Activated naive CD8-positive, alpha-beta T cell treated with anti-CD3 and anti-CD28 coated beads, Interleukin-2, amount 10 ng/mL, durations not matched to agents 7 days and 5 days (primary cell): ENCODE measurements around the gene MPV17L. TPM values are rescaled to one million over a fixed set of nuclear protein-coding genes. Genes with fewer than 3 reads are reported as not detected.
"Not testable (repeated sequence)": the region's sequence is repeated elsewhere in the genome, so short reads cannot be mapped to it uniquely, and the experiment has no call there.

Experiments used
- ATAC-seq: fragments of 150-1000 bp; cut with Tn5 transposase; one replicate; pipeline ENCODE4 v1.10.0; 2021; ENCODE audit warnings: low read depth, moderate library complexity
- POLR2A ChIA-PET: fragments of 350-600 bp; sonication (Branson Sonifier 250); formaldehyde crosslinking; loops from one replicate; lab custom pipeline; 2021; ENCODE audit warnings: antibody characterized with exemption; lab: Charles Lee
- DNase-seq: peaks from one replicate; pipeline ENCODE4 v3.0.0; 2021
- H3K27ac Mint-ChIP-seq: one replicate; pipeline ENCODE4 v1.8.0; 2022; ENCODE audit warnings: mild to moderate bottlenecking, mixed read lengths
- H3K27me3 Mint-ChIP-seq: one replicate; pipeline ENCODE4 v1.8.0; 2022; ENCODE audit warnings: mild to moderate bottlenecking, moderate library complexity, mixed read lengths
- H3K36me3 Mint-ChIP-seq: one replicate; pipeline ENCODE4 v1.8.0; 2021; ENCODE audit warnings: mild to moderate bottlenecking, mixed read lengths
- H3K4me1 Mint-ChIP-seq: one replicate; pipeline ENCODE4 v1.8.0; 2021; ENCODE audit warnings: mixed read lengths
- H3K4me3 Mint-ChIP-seq: one replicate; pipeline ENCODE4 v1.8.0; 2022; ENCODE audit warnings: mild to moderate bottlenecking, moderate library complexity, mixed read lengths
- H3K9me3 Mint-ChIP-seq: one replicate; pipeline ENCODE4 v1.8.0; 2021; ENCODE audit warnings: mixed read lengths
- total RNA-seq, 2 experiments: library from RNA; stranded (reverse); gene quantifications; one replicate each; pipeline ENCODE4 v1.2.3, GENCODE V29; 2021

MPV17L gene
- total RNA-seq, 2 experiments from 2014 or later: not detected

DNA sequence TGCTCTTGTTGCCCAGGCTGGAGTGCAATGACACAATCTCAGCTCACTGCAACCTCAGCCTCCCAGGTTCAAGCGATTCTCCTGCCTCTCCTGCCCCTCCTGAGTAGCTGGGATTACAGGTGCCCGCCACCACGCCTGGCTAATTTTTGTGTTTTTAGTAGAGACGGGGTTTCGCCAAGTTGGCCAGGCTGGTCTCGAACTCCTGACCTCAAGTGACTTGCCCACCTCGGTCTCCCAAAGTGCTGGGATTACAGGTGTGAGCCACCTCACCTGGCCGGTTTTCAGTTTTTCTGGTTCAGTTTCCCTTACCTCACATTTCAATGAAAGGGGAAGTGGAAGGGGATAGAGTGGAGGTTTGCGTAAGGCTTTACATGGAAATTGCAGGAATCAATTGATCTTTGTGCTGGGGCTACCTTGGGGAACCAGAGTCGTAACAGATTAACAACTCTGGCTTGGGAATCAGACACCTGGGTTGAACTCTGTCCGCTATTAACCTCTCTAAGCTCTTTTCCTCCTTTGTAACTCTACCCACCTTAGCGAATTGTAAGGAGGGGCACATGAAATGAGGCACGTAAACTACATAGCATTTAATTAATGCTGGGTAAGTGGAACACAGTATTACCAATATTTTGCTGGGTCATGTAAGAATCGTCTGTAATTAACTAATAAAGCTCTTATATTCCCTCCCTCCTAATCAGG lies 3.2 kb downstream of the MPV17L start:
- Mint-ChIP-seq H3K27ac (no peak overlapping the region), H3K4me3 (no peak overlapping the region), H3K9me3 (no peaks in the 10 kb centered on the region), H3K27me3 (peaks cover 33% of the 10 kb centered on the region), H3K36me3 (no peaks in the 10 kb centered on the region), H3K4me1 (no peaks in the 10 kb centered on the region)
- ATAC-seq (no peak), DNase-seq (no peak)
- POLR2A ChIA-PET: interaction anchor here (0.5 kb wide), 1 partner anchor 62 kb away, joined by 4 read pairs; no protein-coding TSS in a partner anchor

DNA sequence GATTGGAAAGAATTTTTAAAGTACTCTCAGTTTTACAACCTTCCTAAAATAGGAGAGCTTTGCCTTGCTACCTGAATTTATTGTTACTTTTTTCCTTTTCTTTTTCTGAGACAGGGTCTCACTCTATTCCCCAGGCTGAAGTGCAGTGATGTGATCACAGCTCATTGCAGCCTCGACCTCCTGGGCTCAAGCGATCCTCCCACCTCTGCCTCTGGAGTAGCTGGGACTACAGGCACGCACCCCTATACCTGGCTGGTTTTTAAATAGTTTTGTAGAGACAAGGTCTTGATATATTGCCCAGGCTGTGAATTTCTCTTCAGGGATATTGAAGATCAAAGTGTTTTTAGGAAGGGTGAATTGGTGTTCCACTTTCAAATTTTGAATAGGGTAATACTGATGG lies 3.8 kb downstream of the MPV17L start:
- H3K27ac Mint-ChIP-seq: no peak overlapping the region
- no peak overlapping the region for H3K4me3 Mint-ChIP-seq
- POLR2A ChIA-PET: no interaction called here

DNA sequence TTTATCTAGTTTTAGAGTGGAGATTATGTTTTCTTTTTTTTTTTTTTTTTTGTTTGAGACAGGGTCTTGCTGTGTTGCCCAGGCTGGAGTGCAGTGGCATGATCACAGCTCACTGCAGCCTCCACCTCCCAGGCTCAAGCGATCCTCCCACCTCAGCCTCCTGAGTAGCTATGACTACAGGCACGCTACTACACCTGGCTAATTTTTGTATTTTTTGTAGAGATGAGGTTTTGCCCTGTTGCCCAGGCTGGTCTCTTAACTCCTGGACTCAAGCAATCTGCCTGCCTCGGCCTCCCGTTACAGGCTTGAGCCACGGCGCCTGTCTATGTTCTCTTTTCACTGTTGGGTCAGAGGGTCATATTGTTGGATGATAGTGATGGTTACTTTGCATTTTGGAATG lies 4.8 kb downstream of the MPV17L start:
- H3K4me1 Mint-ChIP-seq, H3K4me3 Mint-ChIP-seq, H3K27ac Mint-ChIP-seq, ATAC-seq, DNase-seq, H3K9me3 Mint-ChIP-seq, H3K36me3 Mint-ChIP-seq, POLR2A ChIA-PET: not testable (repeated sequence)
- peaks cover 19% of the 10 kb centered on the region for H3K27me3 Mint-ChIP-seq

More for the DNA sequence above, 3.8 kb downstream of the MPV17L start:
- no peak for DNase-seq
- Mint-ChIP-seq H3K27me3 (peaks cover 29% of the 10 kb centered on the region), H3K36me3 (no peaks in the 10 kb centered on the region), H3K9me3 (no peaks in the 10 kb centered on the region), H3K4me1 (no peaks in the 10 kb centered on the region)
- ATAC-seq: no peak

- Mint-ChIP-seq H3K9me3 (no peaks in the 10 kb centered on the region), H3K27me3 (peaks cover 8% of the 10 kb centered on the region), H3K36me3 (no peaks in the 10 kb centered on the region), H3K4me1 (peaks cover 1% of the 10 kb centered on the region), H3K27ac (no peak overlapping the region), H3K4me3 (no peak overlapping the region)
- DNase-seq: no peak
- POLR2A ChIA-PET: no interaction called here
- ATAC-seq: no peak
Observed at GRCh38 chr16:15401972-15402371, 6.4 kb downstream of the MPV17L start.

DNA sequence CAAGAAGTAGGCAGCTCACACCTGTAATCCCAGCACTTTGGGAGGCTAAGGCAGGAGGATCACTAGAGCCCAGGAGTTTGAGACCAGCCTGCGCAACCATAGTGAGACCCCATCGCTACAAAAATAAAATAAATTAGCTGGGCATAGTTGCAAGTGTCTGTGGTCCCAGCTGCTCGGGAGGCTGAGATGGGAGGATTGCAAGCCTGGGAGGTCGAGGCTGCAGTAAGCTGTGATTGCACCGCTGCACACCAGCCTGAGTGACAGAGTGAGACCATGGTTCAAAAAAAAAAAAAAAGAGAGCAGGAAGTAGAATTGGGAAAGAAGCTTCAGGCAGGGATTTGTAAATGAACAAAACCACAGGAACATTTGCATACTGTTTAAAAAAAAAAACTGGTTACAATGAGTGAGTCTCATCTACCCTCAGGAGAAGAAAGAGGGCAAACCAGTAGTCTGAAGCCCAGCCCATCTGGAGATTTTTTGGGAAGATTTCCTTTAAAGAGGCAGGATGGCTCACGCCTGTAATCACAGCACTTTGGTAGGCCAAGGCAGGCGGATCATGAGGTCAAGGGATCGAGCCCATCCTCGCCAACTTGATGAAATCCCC lies 7.9 kb downstream of the MPV17L start:
- POLR2A ChIA-PET: no interaction called here
- no peak overlapping the region for H3K27ac Mint-ChIP-seq
- ATAC-seq: no peak
- no peak overlapping the region for H3K4me3 Mint-ChIP-seq
- peaks cover 1% of the 10 kb centered on the region for H3K4me1 Mint-ChIP-seq
- H3K27me3 Mint-ChIP-seq: peaks cover 5% of the 10 kb centered on the region
- no peaks in the 10 kb centered on the region for H3K9me3 Mint-ChIP-seq
- H3K36me3 Mint-ChIP-seq: no peaks in the 10 kb centered on the region
- no peak for DNase-seq

DNA sequence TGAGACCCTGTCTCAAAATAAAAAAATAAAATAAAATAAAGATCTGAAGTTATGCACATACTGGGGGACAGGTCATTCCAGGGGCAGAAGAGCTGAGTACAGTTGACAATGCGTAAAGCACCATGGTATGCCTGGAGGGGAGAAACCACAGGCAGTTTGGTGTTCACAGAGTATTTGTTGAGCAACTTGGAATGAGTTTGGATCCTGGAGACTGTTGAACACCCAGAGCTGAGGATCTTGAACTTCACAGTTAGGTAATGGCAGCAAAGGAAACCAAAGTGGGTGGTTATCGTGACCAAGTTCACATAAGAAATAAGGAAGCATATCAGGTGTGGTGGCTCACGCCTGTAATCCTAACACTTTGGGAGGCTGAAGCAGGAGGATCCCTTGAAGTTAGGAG lies 8.5 kb downstream of the MPV17L start:
- H3K27me3 Mint-ChIP-seq, ATAC-seq, H3K36me3 Mint-ChIP-seq, H3K27ac Mint-ChIP-seq, H3K4me1 Mint-ChIP-seq, POLR2A ChIA-PET, H3K9me3 Mint-ChIP-seq, H3K4me3 Mint-ChIP-seq, DNase-seq: not testable (repeated sequence)

GRCh38 chr16:15404792-15405191 lies 9.2 kb downstream of the MPV17L start:
- POLR2A ChIA-PET: no interaction called here
- ATAC-seq (no peak), DNase-seq (no peak)
- no peak overlapping the region for H3K4me3 Mint-ChIP-seq
- H3K27ac Mint-ChIP-seq: no peak overlapping the region
- H3K4me1 Mint-ChIP-seq: peaks cover 1% of the 10 kb centered on the region
- H3K9me3 Mint-ChIP-seq: no peaks in the 10 kb centered on the region
- H3K36me3 Mint-ChIP-seq: no peaks in the 10 kb centered on the region
- H3K27me3 Mint-ChIP-seq: peaks cover 3% of the 10 kb centered on the region

GRCh38 chr16:15407756-15408155 lies 12.2 kb downstream of the MPV17L start:
- H3K27me3 Mint-ChIP-seq, H3K4me3 Mint-ChIP-seq, H3K27ac Mint-ChIP-seq, DNase-seq, ATAC-seq, H3K36me3 Mint-ChIP-seq, H3K9me3 Mint-ChIP-seq, POLR2A ChIA-PET, H3K4me1 Mint-ChIP-seq: not testable (repeated sequence)

DNA sequence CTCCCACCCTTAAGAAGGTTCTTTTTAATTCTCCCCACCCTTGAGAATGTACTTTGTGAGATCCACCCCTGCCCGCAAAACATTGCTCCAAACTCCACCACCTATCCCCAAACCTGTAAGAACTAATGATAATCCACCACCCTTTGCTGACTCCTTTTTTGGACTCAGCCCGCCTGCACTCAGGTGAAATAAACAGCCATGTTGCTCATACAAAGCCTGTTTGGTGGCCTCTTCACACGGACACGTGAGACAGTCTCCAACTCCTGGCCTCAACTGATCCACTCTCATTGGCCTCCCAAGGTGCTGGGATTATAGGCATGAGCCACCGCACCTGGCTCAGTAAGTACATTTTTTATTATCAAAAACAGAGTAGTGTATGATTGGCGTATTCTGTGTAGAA lies 13.9 kb downstream of the MPV17L start:
- H3K4me1 Mint-ChIP-seq, H3K27ac Mint-ChIP-seq, ATAC-seq, H3K27me3 Mint-ChIP-seq, H3K9me3 Mint-ChIP-seq, H3K36me3 Mint-ChIP-seq, DNase-seq, H3K4me3 Mint-ChIP-seq, POLR2A ChIA-PET: not testable (repeated sequence)

GRCh38 chr16:15415511-15415985 lies 20.0 kb downstream of the MPV17L start:
- DNase-seq (no peak), ATAC-seq (no peak)
- POLR2A ChIA-PET: no interaction called here
- Mint-ChIP-seq H3K4me3 (no peak overlapping the region), H3K27me3 (peaks cover 2% of the 10 kb centered on the region), H3K36me3 (no peaks in the 10 kb centered on the region), H3K4me1 (no peaks in the 10 kb centered on the region), H3K9me3 (no peaks in the 10 kb centered on the region), H3K27ac (no peak overlapping the region)

GRCh38 chr16:15417197-15417596 lies 21.6 kb downstream of the MPV17L start:
- POLR2A ChIA-PET: no interaction called here
- H3K4me1 Mint-ChIP-seq: no peaks in the 10 kb centered on the region
- no peak for ATAC-seq
- no peak for DNase-seq
- H3K36me3 Mint-ChIP-seq: no peaks in the 10 kb centered on the region
- no peak overlapping the region for H3K4me3 Mint-ChIP-seq
- H3K27me3 Mint-ChIP-seq: peaks cover 4% of the 10 kb centered on the region
- H3K27ac Mint-ChIP-seq: no peak overlapping the region
- no peaks in the 10 kb centered on the region for H3K9me3 Mint-ChIP-seq

GRCh38 chr16:15418206-15418605 lies 22.7 kb downstream of the MPV17L start:
- POLR2A ChIA-PET: no interaction called here
- no peak overlapping the region for H3K27ac Mint-ChIP-seq
- no peaks in the 10 kb centered on the region for H3K4me1 Mint-ChIP-seq
- ATAC-seq (no peak), DNase-seq (no peak)
- H3K36me3 Mint-ChIP-seq: no peaks in the 10 kb centered on the region
- no peaks in the 10 kb centered on the region for H3K9me3 Mint-ChIP-seq
- H3K4me3 Mint-ChIP-seq: no peak overlapping the region
- H3K27me3 Mint-ChIP-seq: peaks cover 4% of the 10 kb centered on the region

- H3K36me3 Mint-ChIP-seq, H3K4me3 Mint-ChIP-seq, ATAC-seq, DNase-seq, POLR2A ChIA-PET, H3K4me1 Mint-ChIP-seq, H3K27ac Mint-ChIP-seq, H3K9me3 Mint-ChIP-seq, H3K27me3 Mint-ChIP-seq: not testable (repeated sequence)
Observed at GRCh38 chr16:15421696-15422095, 26.1 kb downstream of the MPV17L start.

GRCh38 chr16:15422222-15422621 lies 26.7 kb downstream of the MPV17L start:
- ATAC-seq: no peak
- no peaks in the 10 kb centered on the region for H3K36me3 Mint-ChIP-seq
- H3K9me3 Mint-ChIP-seq: no peaks in the 10 kb centered on the region

More at GRCh38 chr16:15422222-15422621, 26.7 kb downstream of the MPV17L start:
- Mint-ChIP-seq H3K4me1 (no peaks in the 10 kb centered on the region), H3K27me3 (peaks cover 6% of the 10 kb centered on the region), H3K27ac (no peak overlapping the region), H3K4me3 (no peak overlapping the region)
- no peak for DNase-seq
- POLR2A ChIA-PET: no interaction called here
